ENCODE results near the gene LBHD1. TPM values are rescaled to one million over a fixed set of nuclear protein-coding genes. Genes with fewer than 3 reads are reported as not detected.

Gene LBHD1
- total and polyA plus RNA-seq, 2 donors (not counting 3 experiments of a cell fraction or from before 2014, with no cell fraction given) = 3.8 to 7.5 TPM

- no peak overlapping the region for H3K27ac ChIP-seq (ENCODE audit: insufficient read depth, low read depth, low read length)
- DNase-seq (ENCODE audit: low read depth, low spot score) (no peak), FAIRE-seq (peak; percentile 46)
- TSS peak; percentile 21 for BruUV-seq (replicated peaks)
- no peak overlapping the region for H3K4me3 ChIP-seq (replicated peaks in 1 of 3; ENCODE audit: insufficient read depth in 1 of 3, low read depth in 1 of 3, low read length in 3 of 3)
- no peak overlapping the region for H3K9ac ChIP-seq (replicated peaks; ENCODE audit: extremely low read depth, insufficient read depth, low read length)
- ChIA-PET POLR2A (interaction anchor here (1.0 kb wide), 1 partner anchor 14 kb away, joined by 4 read pairs; the partner anchor contains the start of gene HNRNPUL2), CTCF (interaction anchor here (0.7 to 1.2 kb wide), 2 partner anchors 11 to 288 kb away, joined by 3 read pairs; no protein-coding TSS in a partner anchor)
- intact Hi-C loops (cut with micrococcal nuclease) = no loop called here
- no peak overlapping the region for H3K4me2 ChIP-seq (ENCODE audit: insufficient read depth, low read length)
- H3K4me1 ChIP-seq (ENCODE audit: control insufficient read depth, extremely low read depth, insufficient read depth, low read length) = peaks cover 12% of the 10 kb centered on the region
- peaks cover 16% of the 10 kb centered on the region for H3K79me2 ChIP-seq (ENCODE audit: control insufficient read depth, insufficient read depth, low read length)
- H3K27me3 ChIP-seq (ENCODE audit: control insufficient read depth in 2 of 2, insufficient read depth in 2 of 2, low read length in 2 of 2) = no peaks in the 10 kb centered on the region
- dilution Hi-C loops (cut with MboI; ENCODE audit: extremely low pct_ligation_motif_present, low sequenced_read_pairs) = no loop called here
- H2AFZ ChIP-seq (ENCODE audit: low read depth, low read length) = no peak overlapping the region
- TF ChIP-seq MAX (IDR thresholded peaks at IDR 0.05; ENCODE audit: insufficient read depth, insufficient read length) = no peak
- no peak for TF ChIP-seq JUN (IDR thresholded peaks at IDR 0.05; ENCODE audit: borderline replicate concordance, insufficient read depth, insufficient read length, low read depth)
- no peak for TF ChIP-seq CTCF (IDR thresholded peaks at IDR 0.05; ENCODE audit: extremely low read depth in 1 of 2, insufficient read depth in 1 of 2, low read depth in 1 of 2, low read length in 2 of 2)
- TF ChIP-seq POLR2AphosphoS5 (IDR thresholded peaks at IDR 0.05; ENCODE audit: insufficient read depth, low read depth, low read length) = no peak
- TF ChIP-seq GATA2 (IDR thresholded peaks at IDR 0.05; ENCODE audit: insufficient read depth, insufficient read length, low read depth, low read length) = no peak
- no peak for TF ChIP-seq EZH2 (IDR thresholded peaks at IDR 0.05; ENCODE audit: borderline replicate concordance, low read depth, low read length, severe bottlenecking)
- no peak for TF ChIP-seq POLR2A (IDR thresholded peaks at IDR 0.05; ENCODE audit: low read depth, low read length)
- TF ChIP-seq MYC (IDR thresholded peaks at IDR 0.05; ENCODE audit: low read depth, low read length) = no peak
- no peak for TF ChIP-seq FOS (IDR thresholded peaks at IDR 0.05; ENCODE audit: borderline replicate concordance, insufficient read depth, low read length)
- H3K9me3 ChIP-seq (replicated peaks; ENCODE audit: control insufficient read depth, insufficient read depth, low read length) = no peaks in the 10 kb centered on the region
- H3K36me3 ChIP-seq (ENCODE audit: control insufficient read depth in 2 of 2, extremely low read depth in 1 of 2, insufficient read depth in 2 of 2, low read length in 2 of 2) = peaks cover 31 to 35% of the 10 kb centered on the region in 2 experiments
- no peaks in the 10 kb centered on the region for H3K9me1 ChIP-seq (replicated peaks; ENCODE audit: control insufficient read depth, extremely low read depth, insufficient read depth, low read length)
- H4K20me1 ChIP-seq (replicated peaks; ENCODE audit: control insufficient read depth, extremely low read depth, insufficient read depth, low read length) = no peaks in the 10 kb centered on the region
These were observed 40.8 kb upstream of the LBHD1 start for GRCh38 chr11:62712861-62713260.
